Measurements from ENCODE around the gene ZBTB25.

DNA sequence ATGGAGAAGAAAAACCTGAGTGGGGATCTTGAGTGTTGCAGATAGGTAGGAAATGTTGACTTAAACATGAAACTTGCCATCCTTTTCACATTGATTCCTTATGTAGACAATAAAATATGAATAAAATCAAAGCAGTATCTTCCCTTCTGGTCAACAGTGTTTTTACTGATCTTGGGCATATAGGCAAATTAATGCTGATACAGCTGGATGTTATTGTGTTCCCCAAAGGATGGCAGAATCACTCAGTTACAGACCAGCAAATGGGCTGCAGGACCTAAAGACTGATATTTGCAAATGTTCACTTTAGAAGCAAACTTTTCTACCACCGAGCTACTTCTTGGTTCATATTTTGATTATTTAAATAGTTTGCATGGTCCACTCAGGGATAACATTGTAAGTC lies 81.6 kb downstream of the ZBTB25 start:
- TF ChIP-seq, protein P1, sequence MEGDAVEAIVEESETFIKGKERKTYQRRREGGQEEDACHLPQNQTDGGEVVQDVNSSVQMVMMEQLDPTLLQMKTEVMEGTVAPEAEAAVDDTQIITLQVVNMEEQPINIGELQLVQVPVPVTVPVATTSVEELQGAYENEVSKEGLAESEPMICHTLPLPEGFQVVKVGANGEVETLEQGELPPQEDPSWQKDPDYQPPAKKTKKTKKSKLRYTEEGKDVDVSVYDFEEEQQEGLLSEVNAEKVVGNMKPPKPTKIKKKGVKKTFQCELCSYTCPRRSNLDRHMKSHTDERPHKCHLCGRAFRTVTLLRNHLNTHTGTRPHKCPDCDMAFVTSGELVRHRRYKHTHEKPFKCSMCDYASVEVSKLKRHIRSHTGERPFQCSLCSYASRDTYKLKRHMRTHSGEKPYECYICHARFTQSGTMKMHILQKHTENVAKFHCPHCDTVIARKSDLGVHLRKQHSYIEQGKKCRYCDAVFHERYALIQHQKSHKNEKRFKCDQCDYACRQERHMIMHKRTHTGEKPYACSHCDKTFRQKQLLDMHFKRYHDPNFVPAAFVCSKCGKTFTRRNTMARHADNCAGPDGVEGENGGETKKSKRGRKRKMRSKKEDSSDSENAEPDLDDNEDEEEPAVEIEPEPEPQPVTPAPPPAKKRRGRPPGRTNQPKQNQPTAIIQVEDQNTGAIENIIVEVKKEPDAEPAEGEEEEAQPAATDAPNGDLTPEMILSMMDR (IDR thresholded peaks at IDR 0.05) = no peak
- no peak for TF ChIP-seq POLR2A (IDR thresholded peaks at IDR 0.05)
